ENCODE measurements around the gene TTLL11. TPM values are rescaled to one million over a fixed set of nuclear protein-coding genes. Genes with fewer than 3 reads are reported as not detected.

The TTLL11 gene
- total and polyA plus RNA-seq, 4 donors, result 1.4 to 4.5 (median 3.6) TPM

GRCh38 chr9:122016309-122016708 is 76.8 kb downstream of the TTLL11 start:
- H3K27ac ChIP-seq (ENCODE audit: low read depth in 1 of 2, low read length in 2 of 2), result no peak overlapping the region
- no peaks in the 10 kb centered on the region for H3K4me1 ChIP-seq (ENCODE audit: control insufficient read depth in 4 of 4, insufficient read depth in 4 of 4, low read length in 3 of 4)
- no peak overlapping the region for H3K9ac ChIP-seq (ENCODE audit: low read depth in 1 of 2, low read length in 2 of 2)
- 76% methylated on average over 7 of the region's 7 CpGs for WGBS
- H3K27me3 ChIP-seq (ENCODE audit: control insufficient read depth in 4 of 4, insufficient read depth in 4 of 4, low read length in 3 of 4), result no peaks in the 10 kb centered on the region
- no peaks in the 10 kb centered on the region for H3K9me3 ChIP-seq (ENCODE audit: control insufficient read depth in 4 of 4, low read length in 3 of 4)
- H3K4me3 ChIP-seq (ENCODE audit: low read depth in 1 of 3, low read length in 3 of 3), result no peak overlapping the region
- DNase-seq (ENCODE audit: low spot score), result no peak
- H3K36me3 ChIP-seq (ENCODE audit: control insufficient read depth in 4 of 4, insufficient read depth in 3 of 4, low read depth in 1 of 4, low read length in 3 of 4), result peaks cover 0 to 2% (median 0%) of the 10 kb centered on the region in 4 donors
- TF ChIP-seq MAX (IDR thresholded peaks at IDR 0.05) (no peak), FOXA1 (IDR thresholded peaks at IDR 0.05) (no peak), ZBTB33 (IDR thresholded peaks at IDR 0.05) (no peak), HNF4A (conservative IDR thresholded peaks at IDR 0.05) (no peak), TAF1 (conservative IDR thresholded peaks at IDR 0.05) (no peak), GABPA (IDR thresholded peaks at IDR 0.05 in 1 of 2, conservative IDR thresholded peaks at IDR 0.05 in 1 of 2) (no peak)

- no peaks in the 10 kb centered on the region for H3K9me3 ChIP-seq (ENCODE audit: control insufficient read depth in 4 of 4, low read length in 3 of 4)
- whole genome bisulfite sequencing, result 88% methylated on average over 11 of the region's 11 CpGs
- TF ChIP-seq, protein P1, sequence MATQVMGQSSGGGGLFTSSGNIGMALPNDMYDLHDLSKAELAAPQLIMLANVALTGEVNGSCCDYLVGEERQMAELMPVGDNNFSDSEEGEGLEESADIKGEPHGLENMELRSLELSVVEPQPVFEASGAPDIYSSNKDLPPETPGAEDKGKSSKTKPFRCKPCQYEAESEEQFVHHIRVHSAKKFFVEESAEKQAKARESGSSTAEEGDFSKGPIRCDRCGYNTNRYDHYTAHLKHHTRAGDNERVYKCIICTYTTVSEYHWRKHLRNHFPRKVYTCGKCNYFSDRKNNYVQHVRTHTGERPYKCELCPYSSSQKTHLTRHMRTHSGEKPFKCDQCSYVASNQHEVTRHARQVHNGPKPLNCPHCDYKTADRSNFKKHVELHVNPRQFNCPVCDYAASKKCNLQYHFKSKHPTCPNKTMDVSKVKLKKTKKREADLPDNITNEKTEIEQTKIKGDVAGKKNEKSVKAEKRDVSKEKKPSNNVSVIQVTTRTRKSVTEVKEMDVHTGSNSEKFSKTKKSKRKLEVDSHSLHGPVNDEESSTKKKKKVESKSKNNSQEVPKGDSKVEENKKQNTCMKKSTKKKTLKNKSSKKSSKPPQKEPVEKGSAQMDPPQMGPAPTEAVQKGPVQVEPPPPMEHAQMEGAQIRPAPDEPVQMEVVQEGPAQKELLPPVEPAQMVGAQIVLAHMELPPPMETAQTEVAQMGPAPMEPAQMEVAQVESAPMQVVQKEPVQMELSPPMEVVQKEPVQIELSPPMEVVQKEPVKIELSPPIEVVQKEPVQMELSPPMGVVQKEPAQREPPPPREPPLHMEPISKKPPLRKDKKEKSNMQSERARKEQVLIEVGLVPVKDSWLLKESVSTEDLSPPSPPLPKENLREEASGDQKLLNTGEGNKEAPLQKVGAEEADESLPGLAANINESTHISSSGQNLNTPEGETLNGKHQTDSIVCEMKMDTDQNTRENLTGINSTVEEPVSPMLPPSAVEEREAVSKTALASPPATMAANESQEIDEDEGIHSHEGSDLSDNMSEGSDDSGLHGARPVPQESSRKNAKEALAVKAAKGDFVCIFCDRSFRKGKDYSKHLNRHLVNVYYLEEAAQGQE (IDR thresholded peaks at IDR 0.05), result no peak
- TF ChIP-seq FOXA1 (IDR thresholded peaks at IDR 0.05), result no peak
- no peak for TF ChIP-seq CTCF (IDR thresholded peaks at IDR 0.05; ENCODE audit: low read depth, low read length, missing input control)
- TF ChIP-seq EGR1 (IDR thresholded peaks at IDR 0.05; ENCODE audit: low read depth in 2 of 2), result no peak
- TF ChIP-seq HNF4G (IDR thresholded peaks at IDR 0.05), result no peak
- TF ChIP-seq RAD21 (IDR thresholded peaks at IDR 0.05), result no peak
- no peaks in the 10 kb centered on the region for H3K27me3 ChIP-seq (ENCODE audit: control insufficient read depth in 4 of 4, insufficient read depth in 4 of 4, low read length in 3 of 4)
- H3K9ac ChIP-seq (ENCODE audit: low read depth in 1 of 2, low read length in 2 of 2), result no peak overlapping the region
- H3K36me3 ChIP-seq (ENCODE audit: control insufficient read depth in 4 of 4, insufficient read depth in 3 of 4, low read depth in 1 of 4, low read length in 3 of 4), result peaks cover 0 to 2% (median 0%) of the 10 kb centered on the region in 4 donors
- no peak for DNase-seq (ENCODE audit: low spot score)
- no peak overlapping the region for H3K4me3 ChIP-seq (ENCODE audit: low read depth in 1 of 3, low read length in 3 of 3)
- H3K4me1 ChIP-seq (ENCODE audit: control insufficient read depth in 4 of 4, insufficient read depth in 4 of 4, low read length in 3 of 4), result no peaks in the 10 kb centered on the region
- no peak overlapping the region for H3K27ac ChIP-seq (ENCODE audit: low read depth in 1 of 2, low read length in 2 of 2)
Observed at GRCh38 chr9:122015170-122015821, 77.8 kb downstream of the TTLL11 start.
